Activated CD8-positive, alpha-beta memory T cell treated with anti-CD3 and anti-CD28 coated beads for 24 hours (primary cell): ENCODE data around the gene KCTD8.

Source experiments
- DNase-seq: peaks from one replicate; pipeline ENCODE4 v3.0.0-alpha.2; 2020

KCTD8 gene

DNA sequence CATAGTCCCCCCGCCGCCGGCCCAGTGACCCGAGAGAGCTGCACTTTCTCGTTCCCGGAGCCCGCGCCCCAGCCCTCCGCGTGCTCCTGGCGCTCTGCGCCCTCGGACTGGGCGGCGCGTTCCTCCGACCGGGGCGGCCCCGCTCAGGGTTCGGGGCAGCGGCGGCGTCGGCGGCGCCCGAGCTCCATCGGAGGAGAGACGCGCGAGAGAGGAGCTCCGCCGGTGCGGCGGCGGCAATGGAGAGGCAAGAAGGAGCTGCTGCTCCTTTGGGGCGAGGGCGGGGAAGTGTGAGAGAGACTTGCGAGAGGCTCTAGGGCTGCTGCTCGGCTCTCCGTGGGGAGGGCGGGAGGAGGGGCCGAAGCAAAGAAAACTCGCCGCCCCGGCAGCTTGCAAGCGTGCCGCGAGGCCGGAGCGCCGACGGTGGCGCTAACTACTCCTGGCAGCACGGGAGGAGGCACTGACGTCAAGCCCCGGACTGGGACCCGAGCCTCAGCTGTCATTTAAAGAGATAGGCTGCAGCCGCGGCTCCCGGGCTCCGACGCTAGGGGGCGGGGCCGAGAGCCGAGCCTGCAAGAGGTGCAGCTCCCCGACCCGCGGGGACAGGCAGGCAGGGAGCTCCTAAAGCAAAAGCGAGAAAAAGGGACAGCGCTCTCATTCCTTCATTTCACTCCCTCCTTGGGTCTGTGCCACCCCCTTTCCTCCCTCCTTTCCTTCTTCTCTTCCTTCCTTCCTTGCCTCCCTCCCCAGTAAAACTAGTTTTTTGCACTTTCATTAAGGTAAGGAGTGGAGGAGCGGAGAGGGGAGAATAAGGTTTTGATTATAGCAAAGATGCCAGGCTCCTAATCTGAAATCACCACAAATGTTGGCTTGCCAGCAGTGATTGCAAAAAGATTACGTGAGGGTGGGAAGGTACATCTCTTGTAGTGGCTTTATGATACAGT is at the start of gene KCTD8:
KCTD8 (minus strand) TSS at position 289 of the 941 bp plus-strand sequence.
- DNase-seq = peak; percentile 80

DNA sequence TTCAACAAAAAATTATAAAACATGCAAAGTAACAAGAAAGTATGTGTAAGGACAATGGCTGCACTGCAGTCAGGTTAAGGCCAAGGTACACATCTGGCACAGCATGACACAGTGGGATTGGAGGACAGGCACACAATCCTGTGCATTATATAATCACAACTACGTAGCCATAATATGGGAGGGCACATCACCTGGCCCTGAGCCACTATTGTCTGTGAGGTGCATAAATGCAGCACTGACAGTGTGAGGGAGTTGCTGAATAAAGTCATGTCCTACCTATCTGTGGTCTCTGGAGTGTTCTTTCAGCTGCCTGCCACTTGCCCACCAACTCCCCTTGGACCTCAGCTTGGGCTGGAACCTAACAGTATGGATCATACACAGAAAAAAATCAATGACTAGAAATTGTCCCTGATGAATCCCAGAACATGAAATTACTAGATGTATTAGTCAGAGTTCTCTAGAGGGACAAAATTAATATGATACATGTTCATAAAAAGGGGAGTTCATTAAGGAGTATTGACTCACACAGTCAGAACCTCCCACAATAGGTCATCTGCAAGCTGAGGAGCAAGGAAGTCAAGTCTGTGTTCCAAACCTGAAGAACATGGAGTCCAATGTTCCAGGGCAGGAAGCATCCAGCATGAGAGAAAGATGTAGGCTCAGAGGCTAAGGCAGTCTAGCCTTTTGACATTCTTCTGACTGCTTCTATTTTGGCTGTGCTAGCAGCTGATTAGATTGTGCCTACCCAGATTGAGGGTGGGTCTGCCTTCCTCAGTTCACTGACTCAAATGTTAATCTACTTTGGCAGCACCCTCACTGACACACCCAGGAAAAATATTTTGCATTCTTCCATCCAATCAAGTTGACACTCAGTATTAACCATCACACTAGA is 46.4 kb upstream of the KCTD8 start:
- DNase-seq = no peak

DNA sequence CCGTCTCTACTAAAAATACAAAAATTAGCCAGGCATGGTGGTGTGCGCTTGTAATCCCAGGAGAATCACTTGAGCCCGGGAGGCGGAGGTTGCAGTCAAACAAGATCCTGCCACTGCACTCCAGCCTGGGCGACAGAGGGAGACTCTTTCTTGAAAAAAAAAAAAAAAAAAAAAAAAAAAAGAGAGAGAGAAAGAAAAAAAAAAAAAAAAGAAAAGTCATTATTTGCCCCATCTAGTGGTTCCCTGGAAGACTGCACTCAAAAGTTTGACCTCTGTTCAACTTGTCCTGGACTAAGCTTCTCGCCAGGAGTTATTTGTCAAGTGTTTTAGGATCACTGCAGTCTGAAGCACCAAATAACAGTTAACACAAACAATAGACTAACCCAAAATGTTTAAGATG is 45.3 kb upstream of the KCTD8 start:
- DNase-seq = no peak

DNA sequence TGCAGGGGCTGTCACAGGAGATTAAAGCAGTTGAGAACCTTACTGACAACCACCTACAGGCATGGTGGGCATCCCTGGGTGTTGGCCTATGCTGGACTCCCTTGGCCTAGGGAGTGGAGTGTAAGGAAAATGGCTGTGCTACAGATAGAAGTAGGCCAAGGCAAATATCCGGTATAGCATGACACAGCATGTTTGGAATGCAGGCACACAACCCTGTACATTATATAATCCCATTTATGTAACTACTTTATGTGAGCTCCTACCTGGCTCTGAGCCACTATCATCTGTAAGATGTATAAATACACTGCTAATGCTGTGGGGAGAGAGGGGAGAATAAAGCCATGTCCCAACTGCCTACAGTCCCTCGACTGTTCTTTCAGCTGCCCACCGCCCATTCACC is 38.7 kb upstream of the KCTD8 start:
- DNase-seq = no peak

DNA sequence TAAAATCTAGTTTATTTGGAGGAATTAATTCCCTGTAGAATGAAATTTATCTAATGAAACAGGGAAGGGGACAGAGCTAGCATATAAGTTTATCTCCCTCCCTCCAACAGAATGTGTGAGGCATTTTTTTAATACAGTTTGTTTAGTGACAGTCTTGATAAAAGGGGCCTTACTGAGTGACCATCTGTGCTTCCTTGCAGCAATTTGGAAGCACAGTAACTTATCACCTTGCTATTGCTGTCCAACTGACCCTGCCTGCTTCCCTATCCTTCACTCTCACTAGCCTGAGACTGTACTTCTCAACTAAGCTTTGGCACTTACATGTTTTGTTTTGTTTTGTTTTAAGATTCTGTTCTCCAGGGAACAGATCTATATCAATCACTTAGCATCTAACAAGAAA is 31.1 kb upstream of the KCTD8 start:
- no peak for DNase-seq

DNA sequence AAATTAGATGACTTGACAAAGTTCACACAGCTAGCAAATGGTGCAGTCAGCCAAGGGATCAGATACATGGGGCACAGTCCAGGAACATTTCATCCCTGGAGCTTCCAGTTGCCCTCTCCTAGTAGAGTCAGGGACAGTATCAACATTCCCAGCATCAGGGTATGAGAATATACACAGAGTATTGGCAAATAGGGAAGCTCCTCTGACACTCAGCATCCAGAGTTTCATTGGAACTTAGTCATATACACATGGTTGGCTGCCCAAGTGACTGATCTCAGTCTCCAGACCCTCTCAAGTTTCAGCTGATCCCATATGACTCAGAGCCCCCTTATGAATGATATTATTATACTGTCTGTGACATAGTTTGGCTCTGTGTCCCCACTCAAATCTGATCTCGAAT is 13.7 kb upstream of the KCTD8 start:
- no peak for DNase-seq

DNA sequence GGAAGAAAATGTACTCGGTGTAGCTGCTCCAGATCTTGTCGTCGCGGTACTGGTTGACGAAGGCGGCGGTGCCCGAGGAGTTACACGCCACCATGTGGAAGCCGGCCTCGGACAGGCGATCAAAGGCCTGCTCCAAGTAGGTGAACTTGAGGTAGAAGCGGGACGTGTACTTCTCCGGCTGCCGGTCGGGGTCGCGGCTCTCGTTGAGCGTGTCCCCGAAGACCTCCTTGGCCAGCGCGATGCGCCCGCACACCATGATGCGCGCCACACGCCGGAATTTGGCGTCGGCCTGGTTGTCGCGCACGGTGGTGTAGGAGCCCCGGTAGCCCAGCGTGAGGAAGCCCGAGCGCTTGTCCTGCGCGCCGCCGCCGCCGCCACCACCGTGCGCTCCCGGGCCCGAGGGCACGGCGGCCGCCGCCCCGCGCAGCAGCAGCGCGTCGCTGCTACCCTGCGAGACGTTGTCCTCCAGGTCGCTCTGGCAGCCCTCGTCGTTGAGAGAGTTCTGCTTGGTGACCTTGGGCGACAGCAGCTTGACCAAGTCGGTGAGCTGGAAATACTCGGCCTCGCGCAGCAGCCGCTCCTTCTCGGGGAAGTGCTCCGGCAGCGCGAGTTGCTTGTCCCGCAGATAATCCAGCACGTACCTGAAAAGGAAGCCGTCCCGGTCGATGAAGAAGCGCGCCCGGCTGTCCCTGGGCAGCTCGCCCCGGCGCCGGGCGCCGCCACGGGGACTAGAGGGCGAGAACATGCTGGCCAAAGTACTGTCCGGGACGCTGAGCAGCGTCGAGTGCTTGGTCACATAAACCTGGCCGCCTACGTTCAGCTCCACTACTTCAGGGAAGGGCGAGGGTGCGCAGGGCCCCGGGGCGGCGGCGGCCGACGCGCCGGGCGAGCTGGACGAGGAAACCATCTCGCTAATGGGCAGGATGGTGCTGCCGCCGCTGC is 775 bp downstream of the KCTD8 start:
- peak; percentile 54 for DNase-seq

DNA sequence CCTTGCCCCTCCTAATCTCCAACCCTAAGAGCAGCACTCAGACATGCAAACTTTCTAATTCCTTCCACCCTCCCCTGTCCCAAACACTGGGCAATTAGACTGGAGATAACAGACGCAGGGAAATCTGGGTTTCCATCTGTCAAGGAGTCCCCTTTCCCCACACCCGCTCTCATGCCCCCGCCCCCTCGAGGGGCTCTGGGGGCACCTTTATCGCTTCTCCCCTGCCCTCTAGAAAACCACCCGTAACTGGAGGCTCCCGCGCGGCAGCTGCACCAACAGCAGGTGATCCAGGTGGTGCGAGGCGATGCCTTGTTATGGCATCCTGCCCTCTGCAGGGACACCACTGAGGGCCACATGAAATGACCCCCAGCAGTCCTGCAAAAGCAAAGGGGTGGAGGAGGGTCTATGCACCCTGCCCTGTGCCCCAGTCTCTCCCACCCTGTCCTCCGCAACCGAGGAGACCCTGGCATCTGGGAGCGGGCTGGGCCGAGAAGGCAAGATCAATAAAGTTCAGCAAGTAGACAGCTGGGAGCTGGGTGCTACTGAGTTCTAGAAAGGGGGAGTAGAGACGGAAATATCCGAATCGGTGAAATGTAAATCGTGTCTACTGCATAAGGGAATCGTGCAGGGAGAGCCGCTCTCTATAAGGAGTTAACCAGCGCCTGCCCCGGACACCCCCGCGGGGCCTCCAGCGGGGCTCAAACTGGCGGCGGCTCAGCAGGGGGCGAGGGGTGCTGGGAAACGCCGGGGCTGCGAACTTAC is 1.6 kb downstream of the KCTD8 start:
- DNase-seq = no peak

DNA sequence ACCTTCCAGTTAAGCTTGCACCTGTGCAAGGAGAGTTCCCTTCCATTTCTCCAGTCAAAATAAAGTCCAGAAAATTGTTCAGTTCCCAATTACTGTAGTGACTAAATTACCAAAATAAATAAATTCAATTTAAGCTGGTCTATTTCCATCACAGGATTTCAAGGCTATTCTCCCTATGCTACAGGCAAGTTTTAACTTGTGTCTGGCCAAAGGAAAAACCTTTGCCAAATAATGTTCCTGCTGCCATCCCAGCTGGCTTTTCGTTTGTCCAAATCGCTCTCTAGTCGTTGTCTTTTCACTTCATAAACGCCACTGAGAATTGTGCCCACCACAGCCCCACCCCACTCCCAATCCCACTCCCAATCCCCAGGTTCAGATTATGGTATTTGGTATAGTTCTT is 2.4 kb downstream of the KCTD8 start:
- no peak for DNase-seq

DNA sequence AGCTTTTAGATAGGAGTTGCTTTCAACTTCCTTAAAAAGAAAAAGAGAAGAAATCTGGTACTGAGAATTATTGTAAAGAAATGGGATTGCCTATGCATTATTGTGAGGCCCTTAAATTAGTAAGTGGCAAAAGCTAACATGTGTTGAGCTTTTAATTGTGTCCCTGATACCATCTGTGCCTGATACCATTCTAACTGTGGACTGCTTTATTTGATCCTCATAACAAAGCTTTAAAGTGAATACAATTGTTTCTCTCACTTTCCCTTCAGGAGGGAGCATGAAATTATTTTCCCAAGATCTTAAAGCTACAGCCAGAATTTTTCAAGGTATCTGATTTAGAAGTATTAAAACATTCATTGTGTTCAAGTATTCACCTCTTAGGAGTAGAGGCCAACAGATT is 9.9 kb downstream of the KCTD8 start:
- no peak for DNase-seq

DNA sequence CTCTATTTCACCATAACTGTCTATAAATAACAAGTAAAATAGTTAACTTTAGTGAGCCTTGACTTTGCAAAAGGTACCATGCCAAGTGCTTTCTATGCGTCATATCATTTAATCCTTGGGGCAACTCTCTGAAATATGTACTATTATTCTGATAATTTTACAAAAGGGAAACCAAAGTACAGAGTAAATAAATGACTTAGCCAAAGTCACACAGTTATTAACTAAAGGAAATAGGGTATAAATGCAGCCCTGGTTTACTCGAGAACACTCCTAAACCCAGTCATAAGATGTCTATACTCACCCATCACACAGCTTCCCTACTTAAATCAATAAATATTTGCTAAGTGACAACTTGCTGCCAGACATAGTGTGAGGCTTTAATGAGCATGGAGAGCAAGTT is 14.4 kb downstream of the KCTD8 start:
- no peak for DNase-seq

DNA sequence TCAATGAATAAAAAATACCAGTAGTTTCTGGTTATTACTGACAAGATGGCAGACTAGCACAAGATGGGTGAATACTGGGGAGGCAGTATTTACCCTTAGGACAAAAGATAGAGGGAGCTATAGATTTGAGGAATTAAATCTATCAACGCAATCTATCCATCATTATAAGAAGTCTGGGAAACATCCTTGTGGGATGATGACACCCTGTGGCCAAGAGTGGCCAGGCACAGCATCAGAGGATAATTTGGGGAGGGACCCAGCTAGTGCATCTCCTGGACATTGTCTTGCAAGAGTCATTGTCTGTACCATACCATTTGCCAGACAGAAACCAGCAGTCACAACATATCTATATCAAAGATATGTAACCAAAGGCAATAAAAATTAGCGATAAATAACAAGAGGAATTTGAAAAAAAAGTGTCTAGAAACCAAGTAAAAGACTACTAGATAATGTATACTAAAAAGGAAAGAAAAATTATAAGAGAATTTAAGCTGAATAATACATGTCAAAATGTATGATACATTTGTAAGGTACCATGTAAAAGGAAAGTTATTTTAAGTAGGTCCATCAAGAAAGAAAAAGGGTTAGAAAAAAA is 22.9 kb downstream of the KCTD8 start:
- no peak for DNase-seq

DNA sequence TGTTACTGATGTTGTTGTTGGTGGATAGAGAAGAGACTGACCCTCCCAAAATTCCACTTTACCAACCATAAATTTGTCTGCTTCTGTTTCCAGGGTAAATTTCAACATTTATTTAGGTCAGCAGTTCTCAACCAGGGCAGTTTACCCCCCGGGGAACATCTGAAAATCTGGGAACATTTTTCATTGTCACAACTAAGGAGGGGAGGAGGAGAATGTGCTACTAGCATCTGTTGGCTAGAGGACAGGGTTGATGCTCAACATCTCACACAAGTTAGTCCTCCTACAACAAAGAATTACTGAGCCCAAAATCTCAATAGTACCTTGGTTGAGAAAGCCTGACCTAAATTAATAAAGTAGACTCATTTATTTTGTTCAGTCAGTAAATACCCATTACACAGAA is 25.7 kb downstream of the KCTD8 start:
- no peak for DNase-seq

DNA sequence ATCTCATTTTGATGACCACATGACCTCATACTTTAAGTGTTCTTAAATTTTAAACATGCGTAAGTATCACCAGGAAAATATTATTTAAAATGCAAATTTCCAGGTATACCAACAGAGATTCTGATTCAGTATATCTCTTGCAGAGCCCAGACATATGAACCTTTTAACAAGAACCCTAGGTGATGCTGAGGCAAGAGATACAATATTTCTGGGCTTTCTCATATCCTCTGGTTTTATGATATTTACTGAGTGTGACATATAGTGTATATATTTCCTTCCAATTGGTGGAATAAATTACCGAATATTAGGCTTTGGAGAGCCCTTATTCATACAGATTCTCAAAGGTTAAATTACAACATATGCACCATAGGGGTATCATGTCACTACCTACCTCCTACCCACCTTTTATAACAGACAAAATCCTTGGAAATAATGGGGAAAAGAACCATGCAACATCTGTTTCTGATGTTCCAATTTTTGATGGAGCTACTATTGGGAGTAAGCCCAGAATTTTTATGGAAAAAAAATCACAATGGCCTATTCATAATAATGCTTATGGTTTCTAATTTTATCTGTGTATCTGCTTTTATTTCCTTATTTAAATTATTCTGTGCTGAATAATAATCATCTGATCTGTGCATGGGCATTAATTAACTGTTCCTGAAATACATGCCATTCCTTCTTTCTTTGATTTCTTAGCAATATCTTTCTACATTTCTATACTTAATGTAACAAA is 27.1 kb downstream of the KCTD8 start:
- DNase-seq = no peak

DNA sequence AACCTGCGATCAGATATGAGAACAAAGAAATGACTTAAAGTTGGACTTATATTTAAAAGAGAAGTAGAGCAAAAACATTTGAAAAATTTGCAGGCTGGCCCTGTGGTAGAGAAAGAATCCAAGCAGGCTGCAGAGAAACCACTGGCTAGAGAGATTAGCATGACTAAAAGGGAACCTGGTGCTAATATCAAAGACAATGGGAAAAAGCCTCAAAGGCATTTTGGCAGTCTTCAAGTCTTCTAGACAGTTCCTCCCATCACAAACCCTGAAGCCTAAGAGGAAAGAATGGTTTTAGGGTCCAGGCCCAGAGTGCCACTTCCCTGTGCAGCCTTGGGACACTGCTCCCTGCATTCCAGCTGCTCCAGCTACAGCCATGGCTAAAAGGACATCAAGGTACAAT is 33.4 kb downstream of the KCTD8 start:
- no peak for DNase-seq

DNA sequence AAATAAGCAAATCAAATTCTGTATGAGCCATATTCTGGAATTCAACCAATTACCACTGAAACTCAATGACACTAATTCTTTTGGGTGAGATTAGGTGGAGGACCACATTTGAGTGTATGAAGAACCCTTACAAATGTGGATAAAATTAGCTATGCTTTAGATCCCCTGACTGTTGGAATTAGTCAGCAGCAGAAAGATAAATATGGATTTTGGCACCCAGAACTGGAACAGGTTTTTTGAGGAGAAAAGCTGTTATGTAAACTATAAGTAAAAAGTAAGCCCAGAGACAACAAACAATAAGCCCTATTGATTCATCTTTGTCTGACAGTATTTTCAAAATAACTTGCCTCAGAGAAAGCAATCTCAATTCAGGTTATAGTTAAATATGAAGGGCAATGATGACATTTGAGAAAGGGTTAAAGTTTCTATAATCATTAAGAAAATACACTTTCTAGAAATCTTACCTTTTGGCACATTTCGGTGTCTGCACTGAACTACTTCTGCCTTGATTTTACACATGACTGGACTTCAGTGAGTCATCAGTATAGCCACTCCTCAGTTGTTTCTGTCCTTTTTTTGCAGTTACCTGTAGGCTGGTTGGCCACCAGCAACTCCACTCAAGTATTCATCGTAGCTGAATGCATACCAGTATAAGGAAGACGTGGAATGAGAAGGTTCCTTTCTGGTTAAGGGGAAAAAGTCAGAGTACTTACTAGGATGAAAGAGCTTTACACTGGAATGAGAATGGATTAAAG is 80.0 kb downstream of the KCTD8 start:
- DNase-seq = no peak

DNA sequence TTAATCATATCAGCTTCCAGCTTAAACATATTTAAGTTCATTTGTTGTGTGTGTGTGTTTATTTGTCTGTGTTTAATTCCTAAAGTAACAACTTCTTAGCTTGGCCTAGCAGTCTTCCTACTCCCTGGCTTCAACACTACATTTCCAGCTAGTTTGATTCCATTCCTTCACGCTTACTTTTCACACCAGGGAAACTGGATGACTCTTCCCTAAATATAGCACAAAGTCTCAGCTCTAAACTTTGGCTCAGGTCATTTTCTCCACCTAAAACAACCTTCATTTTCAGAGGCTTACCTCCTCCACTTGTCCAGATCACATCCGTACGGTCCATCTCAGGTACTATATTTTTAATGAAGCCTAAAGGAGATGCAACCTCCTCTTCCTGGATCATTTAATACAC is 94.4 kb downstream of the KCTD8 start:
- no peak for DNase-seq

DNA sequence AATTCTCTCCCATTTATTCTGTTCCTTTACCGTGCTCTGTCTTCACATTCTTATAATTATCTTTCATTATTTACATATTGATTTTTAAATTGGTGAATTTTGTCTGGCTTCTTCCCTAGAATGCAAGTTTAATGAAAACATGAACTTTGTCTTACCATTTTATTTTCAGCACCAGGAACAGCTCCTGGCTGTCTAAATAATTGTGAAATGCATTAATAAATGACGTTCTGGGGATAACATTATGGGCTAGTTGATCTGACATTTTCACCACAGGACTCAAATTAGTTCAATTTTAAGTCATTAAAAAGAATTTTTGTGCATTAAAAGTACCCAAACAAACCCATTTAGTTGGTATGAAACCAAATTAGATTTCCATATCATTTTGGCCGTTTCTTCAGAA is 97.5 kb downstream of the KCTD8 start:
- no peak for DNase-seq

DNA sequence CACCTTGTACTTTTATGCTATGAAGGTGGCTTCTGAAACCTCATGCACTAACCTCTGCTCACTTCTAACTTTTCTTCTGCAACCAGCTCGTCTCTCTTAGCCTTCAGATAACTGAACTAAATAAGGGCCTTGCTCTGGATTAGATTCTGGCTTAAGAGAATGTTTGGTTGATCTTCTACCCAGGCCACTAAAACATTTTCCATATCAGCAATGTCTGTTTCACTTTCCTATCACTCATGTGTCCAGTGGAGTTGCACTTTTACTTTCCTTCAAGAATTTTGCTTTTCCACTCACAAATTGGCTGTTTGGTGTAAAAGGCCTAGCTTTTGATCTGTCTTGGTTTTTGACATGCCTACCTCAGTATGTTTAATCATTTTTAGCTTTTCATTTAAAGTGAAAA is 105.8 kb downstream of the KCTD8 start:
- DNase-seq = no peak

DNA sequence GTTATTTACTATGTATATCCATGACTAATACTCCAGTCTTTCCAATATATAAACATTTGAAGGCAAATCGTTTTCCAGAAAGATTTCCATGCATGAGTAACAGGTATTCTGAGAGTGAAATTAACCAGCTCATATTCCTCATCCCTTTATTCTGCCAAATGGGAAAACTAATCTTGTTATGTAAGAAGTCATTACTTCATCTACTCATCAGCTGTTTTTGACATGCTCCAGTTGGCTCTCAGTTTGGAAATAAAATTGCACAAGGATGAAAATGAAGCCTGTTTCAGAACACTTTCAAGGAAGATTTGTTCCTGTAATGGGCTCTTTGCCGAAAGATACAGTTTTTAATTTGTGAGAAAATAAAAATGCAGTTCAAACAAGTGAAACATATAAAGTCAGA is 121.9 kb downstream of the KCTD8 start:
- DNase-seq = no peak
